ENCODE measurements around the gene P2RX5. TPM values are rescaled to one million over a fixed set of nuclear protein-coding genes. Genes with fewer than 3 reads are reported as not detected.

Gene P2RX5
- total RNA-seq, 2 donors from 2014 or later: 0.93 to 2.0 TPM

DNA sequence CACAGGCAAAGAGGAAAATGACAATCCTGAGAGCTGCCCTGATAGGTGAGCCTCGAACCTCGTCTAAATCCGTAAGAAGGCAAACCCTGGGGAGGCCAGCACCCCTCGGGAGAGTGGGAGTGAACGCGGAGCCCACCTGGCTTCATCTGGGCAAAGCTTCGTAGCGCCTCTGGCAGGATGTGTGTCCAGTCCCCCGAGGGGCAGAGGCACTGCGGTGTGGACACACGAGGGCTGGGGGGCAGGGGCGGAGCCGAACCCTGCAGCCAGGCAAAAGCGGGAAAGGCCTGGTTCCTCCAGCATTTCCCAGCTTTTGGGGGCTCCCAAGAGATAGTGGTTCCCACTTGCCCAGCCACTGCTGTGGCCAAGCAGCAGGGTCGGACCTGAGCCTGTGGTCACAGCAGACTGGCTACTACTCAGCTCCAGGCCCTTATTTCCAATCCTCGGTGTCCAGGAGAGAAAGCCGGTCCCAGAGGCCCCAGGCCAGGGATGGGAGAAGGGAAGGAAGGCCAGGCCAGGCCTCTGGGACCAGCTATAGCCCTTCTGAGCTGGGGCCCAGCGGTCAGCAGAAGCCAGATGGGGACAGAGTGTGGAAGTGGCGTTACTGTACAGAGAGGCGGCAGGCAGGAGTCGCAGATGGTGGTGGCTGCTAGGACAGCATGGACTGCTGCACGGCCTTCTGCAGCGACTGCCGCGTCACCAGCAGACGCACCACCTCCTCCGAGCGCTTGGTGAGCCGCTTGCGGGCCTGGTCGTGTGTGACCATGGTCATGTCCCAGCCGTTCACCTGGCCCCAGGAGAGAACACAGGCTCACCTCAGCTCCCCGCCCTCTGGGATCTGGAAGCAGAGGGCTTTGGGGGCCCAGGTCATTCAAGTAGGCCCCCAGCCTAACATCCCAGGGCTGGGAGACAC lies 32.6 kb downstream of the P2RX5 start:
- no peak for DNase-seq (ENCODE audit: low spot score)
- intact Hi-C loops (cut with DNase I): no loop called here

DNA sequence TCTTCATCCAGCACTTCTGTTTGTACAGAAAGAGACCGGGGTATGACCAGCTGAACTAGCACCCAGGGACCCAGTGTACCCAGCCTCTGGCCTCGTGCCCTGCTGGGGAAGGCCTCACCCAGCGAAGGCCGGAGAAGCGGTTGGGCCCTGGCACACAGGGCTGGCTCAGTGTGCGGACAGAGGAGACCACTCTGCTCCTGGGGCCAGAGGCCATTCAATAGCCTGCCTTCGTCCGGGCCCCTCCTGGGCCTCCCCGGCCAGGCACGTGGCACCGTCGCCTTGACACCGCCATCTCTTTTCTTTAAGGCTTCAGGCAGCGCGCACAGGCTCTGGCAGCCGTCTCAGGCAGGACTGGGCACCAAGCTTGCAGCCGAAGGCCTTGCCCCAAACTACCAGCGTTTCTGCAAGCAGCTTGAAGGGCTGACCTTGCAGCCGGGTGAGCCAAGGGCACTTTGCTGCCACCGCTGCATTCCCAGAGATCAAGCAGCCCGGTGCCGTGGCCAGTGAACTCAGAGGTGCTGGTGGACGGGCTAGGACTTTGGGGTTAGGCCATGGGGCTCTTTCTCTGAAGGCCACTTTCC lies 35.6 kb downstream of the P2RX5 start:
- intact Hi-C loops (cut with DNase I): no loop called here
- peak; percentile 79 for DNase-seq (ENCODE audit: low spot score)

DNA sequence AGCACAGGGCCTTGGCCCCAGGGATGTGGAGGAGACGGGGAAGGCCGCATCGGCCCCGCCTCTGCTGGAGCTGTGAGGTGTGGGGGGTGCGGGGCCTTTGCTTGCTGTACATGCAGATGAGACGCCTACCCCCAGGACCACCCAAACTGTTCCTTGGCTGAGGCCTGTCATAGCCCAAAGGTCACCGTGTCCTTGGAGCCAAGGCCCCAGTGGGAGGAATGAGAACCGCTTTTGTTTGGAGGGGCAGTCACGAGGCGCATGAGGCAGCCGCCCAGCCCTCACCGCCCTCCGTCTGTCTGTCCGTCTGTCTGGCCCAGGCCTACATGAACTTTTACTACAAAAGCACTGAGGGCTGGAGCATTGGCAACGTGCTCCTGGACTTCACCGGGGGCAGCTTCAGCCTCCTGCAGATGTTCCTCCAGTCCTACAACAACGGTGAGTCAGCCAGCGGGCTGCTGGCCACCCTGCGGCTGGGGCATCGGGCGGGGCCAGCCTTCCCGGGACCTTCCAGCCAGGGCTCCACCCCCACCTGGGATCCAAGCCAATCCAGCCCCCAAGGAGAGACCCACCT lies 36.3 kb downstream of the P2RX5 start:
- intact Hi-C loops (cut with DNase I): no loop called here
- peak; percentile 96 for DNase-seq (ENCODE audit: low spot score)

GRCh38 chr17:3658784-3659449 lies 37.0 kb downstream of the P2RX5 start:
- DNase-seq (ENCODE audit: low spot score): peak; percentile 73
- intact Hi-C loops (cut with DNase I): no loop called here

DNA sequence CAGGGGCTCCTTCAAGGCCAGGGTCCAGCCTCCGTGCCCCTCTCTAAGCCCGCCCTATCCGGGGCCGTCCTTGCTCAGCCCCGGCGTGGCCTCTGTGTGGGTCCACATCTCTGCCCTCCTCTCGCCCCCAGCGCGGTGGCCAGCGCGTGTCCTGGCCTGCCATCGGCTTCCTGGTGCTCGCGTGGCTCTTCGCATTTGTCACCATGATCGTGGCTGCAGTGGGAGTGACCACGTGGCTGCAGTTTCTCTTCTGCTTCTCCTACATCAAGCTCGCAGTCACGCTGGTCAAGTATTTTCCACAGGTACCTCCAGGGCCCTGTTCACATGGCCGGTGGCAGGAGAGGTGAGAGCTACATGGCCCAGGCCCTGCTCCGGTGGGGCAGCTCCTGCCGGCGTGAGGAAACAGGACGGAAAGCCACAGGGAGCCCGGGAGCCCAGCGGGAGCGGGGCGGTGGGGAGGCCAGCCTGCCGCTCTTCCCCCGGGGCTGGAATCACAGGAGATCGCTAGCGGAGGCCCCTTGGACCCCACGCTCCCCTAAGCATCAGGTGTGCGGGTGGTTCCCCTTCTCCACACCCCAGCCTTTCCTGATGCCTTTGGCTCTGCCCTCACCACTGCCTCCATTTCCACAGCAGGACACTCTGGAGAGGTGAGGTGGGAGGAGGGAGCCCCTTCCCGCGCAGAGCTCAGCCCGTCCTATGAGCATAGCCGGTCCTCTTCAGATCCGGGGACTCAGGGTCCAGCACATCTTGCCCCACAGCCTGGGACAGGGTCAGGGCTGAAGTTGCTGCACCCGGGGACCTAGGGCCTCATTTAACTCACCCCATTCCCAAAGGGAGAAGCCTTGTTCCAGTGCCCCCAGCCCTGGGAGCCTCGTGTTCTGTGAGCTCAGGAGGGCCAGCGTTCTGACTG lies 37.8 kb downstream of the P2RX5 start:
- peak; percentile 80 for DNase-seq (ENCODE audit: low spot score)
- intact Hi-C loops (cut with DNase I): no loop called here

- intact Hi-C loops (cut with DNase I): no loop called here
- no peak for DNase-seq (ENCODE audit: low spot score)
These were observed 38.4 kb downstream of the P2RX5 start for GRCh38 chr17:3657588-3657869.

DNA sequence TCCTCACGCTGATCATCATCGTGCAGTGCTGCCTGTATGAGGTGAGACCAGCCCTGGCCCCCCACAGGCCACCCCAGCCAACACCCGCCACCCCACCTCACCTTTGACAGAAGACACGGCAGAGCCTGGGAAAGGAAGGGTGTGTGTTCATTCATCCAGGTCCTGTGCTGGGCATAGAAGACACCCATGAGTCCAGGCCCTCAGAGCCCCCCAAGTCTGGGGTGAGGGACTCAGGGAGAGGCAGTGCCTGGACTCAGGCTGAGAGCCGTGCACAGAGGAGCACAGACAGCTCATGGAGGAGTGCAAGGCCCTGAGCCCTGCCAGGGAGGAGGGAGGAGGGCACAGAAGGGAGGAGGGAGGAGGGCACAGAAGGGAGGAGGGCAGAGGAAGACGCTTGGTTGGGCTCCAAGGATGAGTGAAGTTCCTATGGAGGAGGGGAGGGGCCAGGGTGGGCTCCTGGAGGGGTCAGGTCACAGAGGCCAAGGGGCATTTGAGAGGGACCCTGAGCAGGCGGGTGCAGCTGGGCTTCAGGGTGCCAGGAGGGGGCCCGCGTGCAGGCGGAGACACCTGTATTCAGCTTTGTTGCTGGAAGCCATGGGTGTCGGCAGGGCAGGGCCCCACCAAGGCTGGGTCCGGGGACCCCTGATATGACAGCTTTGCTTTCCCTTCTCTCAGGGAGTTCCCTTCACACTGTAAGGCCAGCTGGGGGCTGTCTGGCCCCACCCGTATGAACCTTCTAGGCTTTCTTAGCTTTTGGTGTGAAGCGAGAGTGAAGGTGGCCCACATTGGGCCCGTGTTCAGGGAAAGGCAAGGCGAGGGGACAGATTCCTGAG lies 39.0 kb downstream of the P2RX5 start:
- peak; percentile 72 for DNase-seq (ENCODE audit: low spot score)
- intact Hi-C loops (cut with DNase I): no loop called here

- DNase-seq (ENCODE audit: low spot score): no peak
- intact Hi-C loops (cut with DNase I): no loop called here
These were observed 39.6 kb downstream of the P2RX5 start for GRCh38 chr17:3656353-3656752.

DNA sequence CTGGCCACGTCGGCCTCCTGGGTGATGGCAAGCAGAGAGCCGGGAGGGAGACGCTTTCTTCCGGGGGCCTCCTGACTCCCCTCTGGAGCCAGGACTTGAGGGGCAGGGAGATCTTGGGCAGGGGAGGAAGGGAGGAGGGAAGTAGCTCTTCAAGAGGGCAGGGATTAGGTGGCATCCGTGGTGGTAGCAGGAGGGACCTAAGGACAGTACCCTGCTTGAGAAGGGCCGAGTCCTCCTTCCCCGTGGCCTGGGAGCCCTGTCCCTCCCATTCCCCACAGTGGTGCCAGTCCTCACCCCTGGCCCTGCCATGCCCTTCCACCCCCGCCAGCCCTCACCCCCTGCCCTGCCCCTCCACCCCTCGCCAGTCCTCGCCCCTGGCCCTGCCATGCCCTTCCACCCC lies 40.2 kb downstream of the P2RX5 start:
- DNase-seq (ENCODE audit: low spot score): no peak
- intact Hi-C loops (cut with DNase I): no loop called here

DNA sequence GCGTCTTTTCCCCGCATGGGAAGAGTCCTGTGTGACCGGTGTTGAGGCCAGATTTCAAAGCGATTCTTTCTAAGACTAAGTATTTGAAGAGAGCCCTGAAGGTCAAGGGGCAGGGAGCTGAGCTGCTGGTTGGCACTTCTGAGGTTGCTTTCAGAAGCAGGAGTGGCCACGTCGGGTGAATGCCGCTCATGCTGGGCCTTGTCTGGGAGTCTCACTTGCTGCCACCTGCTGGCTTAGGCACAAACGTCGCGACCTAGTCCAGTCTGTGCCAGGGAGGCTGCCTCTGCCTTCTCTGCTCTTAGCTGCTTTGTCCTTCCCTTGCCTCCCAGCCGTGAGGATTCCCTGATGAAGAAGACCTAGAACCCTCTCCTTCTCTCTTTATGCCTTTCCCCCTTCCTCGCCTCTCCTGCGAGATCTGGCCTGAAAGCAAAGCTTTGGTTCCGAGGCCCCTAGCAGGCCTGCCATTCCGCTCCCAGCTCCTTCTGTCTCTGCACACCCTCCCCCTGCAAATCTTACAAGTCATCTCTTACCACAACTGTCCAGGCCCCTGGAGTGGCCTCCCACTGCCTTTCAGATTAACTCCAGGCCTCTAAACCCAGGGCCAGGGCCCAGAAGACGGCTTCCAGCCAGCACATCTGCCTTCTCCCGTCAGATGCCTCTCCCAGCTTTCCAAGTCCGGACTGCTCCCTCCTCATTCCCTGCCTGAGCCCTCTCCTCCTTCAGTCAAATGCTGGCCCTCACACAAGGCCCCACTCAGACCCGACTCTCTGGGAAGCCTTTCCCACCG lies 48.0 kb downstream of the P2RX5 start:
- intact Hi-C loops (cut with DNase I): no loop called here

GRCh38 chr17:3647251-3647650 lies 48.7 kb downstream of the P2RX5 start:
- intact Hi-C loops (cut with DNase I): no loop called here

More for the DNA sequence above, 48.0 kb downstream of the P2RX5 start:
- DNase-seq (ENCODE audit: low spot score): no peak

GRCh38 chr17:3645310-3645709 lies 50.6 kb downstream of the P2RX5 start:
- DNase-seq (ENCODE audit: low spot score): no peak
- intact Hi-C loops (cut with DNase I): no loop called here

More at GRCh38 chr17:3647251-3647650, 48.7 kb downstream of the P2RX5 start:
- no peak for DNase-seq (ENCODE audit: low spot score)

DNA sequence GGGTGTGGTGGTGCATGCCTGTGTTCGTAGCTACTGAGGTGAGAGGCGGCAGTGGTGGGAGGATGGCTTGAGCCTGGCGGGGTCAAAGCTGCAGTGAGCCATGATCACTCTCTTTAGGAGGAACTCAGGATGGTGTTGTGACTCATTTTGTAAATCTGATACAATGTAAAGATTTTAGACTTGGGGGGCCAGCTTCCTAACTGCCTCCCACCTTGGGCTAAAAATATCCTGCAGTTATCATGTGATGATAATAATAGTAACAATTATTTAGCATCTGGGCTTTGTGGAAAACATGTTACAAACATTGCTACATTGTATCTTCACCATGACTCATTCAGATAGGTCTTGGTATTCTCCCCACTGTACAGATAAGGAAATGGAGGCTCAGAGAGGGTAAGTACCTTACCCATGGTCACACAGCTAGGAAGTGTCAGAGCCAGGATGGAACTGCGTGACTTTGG lies 52.0 kb downstream of the P2RX5 start:
- intact Hi-C loops (cut with DNase I): no loop called here
- DNase-seq (ENCODE audit: low spot score): no peak

DNA sequence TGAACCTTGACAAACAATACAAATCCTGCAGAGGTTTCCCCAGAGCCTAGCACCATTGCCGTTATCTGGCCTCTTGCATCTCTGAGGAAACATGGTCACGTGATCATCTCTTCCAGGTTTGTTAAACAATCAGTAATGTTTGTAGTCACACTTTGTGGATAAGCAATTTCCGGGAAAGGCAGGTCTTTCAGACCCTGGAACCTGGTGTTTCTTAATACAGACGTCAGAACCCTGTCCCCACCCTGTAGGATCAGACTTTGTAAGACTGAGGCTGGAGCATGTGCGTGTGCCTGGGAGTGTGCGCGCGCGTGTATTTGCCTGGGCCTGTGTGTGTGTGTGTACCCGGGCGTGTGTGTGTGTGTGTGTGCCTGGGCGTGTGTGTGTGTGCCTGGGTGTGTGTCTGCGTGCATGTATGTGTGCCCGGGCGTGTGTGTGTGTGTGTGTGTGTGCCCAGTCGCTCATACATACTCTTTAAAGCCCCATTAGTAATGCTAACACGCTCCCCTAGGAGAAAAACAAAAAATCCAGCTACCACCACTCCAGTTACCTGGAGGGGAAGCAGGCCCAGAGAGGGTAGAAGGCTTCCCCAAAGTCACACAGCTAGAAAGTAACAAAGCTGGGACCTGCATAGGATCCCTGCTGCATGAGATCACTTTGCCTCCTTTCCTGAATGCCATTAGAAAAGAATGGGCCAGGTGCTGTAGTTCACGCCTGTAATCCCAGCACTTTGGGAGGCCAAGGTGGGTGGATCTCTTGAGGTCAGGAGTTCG lies 54.1 kb downstream of the P2RX5 start:
- DNase-seq (ENCODE audit: low spot score): no peak
- intact Hi-C loops (cut with DNase I): no loop called here

DNA sequence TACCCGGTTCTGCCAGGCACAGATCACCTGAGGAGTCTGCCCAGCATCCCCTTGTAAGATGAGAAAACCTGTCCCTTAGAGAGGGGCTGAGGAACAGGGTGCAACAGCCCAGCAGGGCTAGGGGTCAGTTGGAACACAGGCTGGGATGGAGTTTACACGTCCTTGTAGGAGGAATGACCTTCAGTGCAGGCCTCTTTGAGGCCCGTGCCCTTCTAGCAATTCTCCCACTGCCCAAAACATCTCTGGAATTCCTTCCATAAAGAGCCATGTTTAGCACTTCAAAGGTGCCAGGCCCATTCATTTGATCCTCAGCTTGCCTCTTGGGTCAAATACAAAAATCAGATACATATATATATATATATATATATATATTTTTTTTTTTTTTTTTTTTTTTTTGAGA lies 54.9 kb downstream of the P2RX5 start:
- intact Hi-C loops (cut with DNase I): no loop called here
- DNase-seq (ENCODE audit: low spot score): no peak

DNA sequence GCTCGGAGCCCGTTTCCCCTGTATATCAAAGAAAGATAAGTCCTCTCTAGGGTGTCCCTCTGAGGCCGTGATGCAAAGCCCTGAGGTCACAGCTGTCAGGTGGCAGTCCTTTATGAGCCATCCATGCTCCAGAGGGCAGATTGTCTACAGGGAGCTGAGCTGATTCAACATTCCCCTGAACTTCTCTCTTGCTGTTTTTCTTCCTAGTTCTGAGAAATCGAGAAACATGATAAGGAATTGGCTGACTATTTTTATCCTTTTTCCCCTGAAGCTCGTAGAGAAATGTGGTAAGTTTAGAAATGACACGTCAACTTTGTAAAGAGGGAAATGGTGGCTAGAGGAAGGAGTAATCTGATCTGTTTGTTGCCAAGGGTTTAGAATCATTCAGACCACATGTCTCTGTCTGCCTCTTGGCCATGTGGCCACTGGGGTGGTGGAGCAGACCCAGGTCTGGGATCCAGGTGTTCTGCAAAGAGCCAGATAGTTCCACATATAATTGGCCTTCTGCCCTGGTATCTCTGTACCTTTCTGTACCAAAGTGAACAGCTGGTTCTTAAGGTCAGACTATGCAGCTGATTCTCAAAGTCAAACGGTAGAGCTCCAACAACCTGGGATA lies 55.9 kb downstream of the P2RX5 start:
- DNase-seq (ENCODE audit: low spot score): no peak
- intact Hi-C loops (cut with DNase I): loop anchor here in 1 of 2 donors (10.0 kb wide), 1 partner anchor 105 kb away; no protein-coding TSS in a partner anchor

All from posterior vena cava (tissue), 2 donors.